Measurements from ENCODE around the gene CSNK2A1. TPM values are rescaled to one million over a fixed set of nuclear protein-coding genes. Genes with fewer than 3 reads are reported as not detected.

Gene CSNK2A1
- total and polyA plus RNA-seq, 2 donors (not counting 1 experiment from before 2014, with no cell fraction given), result 28.3 to 125 TPM

DNA sequence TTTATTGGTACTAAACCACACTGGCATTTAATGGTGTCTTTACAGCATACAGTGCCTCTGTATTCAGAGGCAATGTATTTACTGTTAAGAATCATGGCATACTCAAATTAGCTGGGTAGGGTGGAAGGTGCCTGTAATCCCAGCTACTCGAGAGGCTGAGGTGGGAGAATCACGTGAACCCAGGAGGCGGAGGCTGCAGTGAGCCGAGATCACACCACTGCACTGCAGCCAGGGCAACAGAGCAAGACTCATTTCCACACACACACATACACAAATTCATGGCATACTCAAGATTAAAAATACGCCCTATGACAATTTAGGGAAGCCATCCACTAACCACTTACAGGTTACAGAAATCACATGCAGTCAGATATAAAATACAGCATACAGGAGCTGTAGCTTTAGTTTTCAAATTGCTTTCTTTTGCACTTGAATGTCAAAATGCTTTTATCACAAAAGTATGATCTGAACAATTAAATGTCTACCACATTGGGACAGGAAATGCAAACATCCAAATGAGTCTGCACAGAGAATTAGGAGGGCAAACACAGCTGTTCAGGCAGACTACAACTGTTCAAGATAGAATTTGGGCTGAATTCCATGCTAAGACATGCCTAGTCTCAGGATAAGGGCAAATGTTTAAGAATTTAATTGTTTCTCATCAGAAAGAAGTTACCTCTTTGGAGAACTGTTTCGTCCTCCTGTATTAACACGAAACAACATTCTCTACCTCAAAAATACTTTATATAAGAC lies 36.4 kb downstream of the CSNK2A1 start:
- Histone ChIP-seq H3K9me3 (ENCODE audit: control extremely low read depth in 1 of 3, control insufficient read depth in 2 of 3, insufficient read depth in 1 of 3, low read length in 2 of 3) (peaks cover 0 to 3% (median 0%) of the 10 kb centered on the region in 3 donors), H3K9ac (ENCODE audit: low read length) (no peak overlapping the region), H3K4me1 (ENCODE audit: control insufficient read depth in 2 of 2, insufficient read depth in 2 of 2, low read length in 2 of 2) (peaks cover 13 to 15% of the 10 kb centered on the region in 2 donors), H3K27me3 (replicated peaks in 1 of 4; ENCODE audit: control extremely low read depth in 1 of 4, control insufficient read depth in 3 of 4, insufficient read depth in 4 of 4, low read length in 3 of 4) (no peaks in the 10 kb centered on the region), H3K27ac (ENCODE audit: low read length in 2 of 2) (no peak overlapping the region), H3K79me2 (ENCODE audit: control insufficient read depth, insufficient read depth, low read length) (peaks cover 56% of the 10 kb centered on the region), H3K4me3 (ENCODE audit: control extremely low read depth in 1 of 5, extremely low read depth in 1 of 5, insufficient read depth in 1 of 5, low read depth in 2 of 5, low read length in 4 of 5) (no peak overlapping the region), H2AFZ (ENCODE audit: insufficient read depth, low read depth, low read length, poor library complexity, severe bottlenecking) (no peak overlapping the region), H4K20me1 (ENCODE audit: control insufficient read depth, insufficient read depth, low read length, poor library complexity, severe bottlenecking) (peaks cover 60% of the 10 kb centered on the region), H3K4me2 (replicated peaks; ENCODE audit: low read depth, low read length, poor library complexity, severe bottlenecking) (no peak overlapping the region), H3K36me3 (replicated peaks in 1 of 2; ENCODE audit: control extremely low read depth in 1 of 2, control insufficient read depth in 1 of 2, extremely low read depth in 1 of 2, insufficient read depth in 2 of 2, low read length in 1 of 2) (peaks cover 17 to 53% of the 10 kb centered on the region in 2 experiments)
- no peak overlapping the region for H3K27ac Mint-ChIP-seq
- H3K4me1 Mint-ChIP-seq, result peaks cover 28% of the 10 kb centered on the region
- H3K27me3 Mint-ChIP-seq, result no peaks in the 10 kb centered on the region
- ChIA-PET CTCF (no interaction called here), POLR2A (no interaction called here)
- DNase-seq, result no peak
- intact Hi-C loops (cut with micrococcal nuclease), result no loop called here
- no peaks in the 10 kb centered on the region for H3K9me3 Mint-ChIP-seq (ENCODE audit: insufficient read depth)
- TF ChIP-seq, protein P1, sequence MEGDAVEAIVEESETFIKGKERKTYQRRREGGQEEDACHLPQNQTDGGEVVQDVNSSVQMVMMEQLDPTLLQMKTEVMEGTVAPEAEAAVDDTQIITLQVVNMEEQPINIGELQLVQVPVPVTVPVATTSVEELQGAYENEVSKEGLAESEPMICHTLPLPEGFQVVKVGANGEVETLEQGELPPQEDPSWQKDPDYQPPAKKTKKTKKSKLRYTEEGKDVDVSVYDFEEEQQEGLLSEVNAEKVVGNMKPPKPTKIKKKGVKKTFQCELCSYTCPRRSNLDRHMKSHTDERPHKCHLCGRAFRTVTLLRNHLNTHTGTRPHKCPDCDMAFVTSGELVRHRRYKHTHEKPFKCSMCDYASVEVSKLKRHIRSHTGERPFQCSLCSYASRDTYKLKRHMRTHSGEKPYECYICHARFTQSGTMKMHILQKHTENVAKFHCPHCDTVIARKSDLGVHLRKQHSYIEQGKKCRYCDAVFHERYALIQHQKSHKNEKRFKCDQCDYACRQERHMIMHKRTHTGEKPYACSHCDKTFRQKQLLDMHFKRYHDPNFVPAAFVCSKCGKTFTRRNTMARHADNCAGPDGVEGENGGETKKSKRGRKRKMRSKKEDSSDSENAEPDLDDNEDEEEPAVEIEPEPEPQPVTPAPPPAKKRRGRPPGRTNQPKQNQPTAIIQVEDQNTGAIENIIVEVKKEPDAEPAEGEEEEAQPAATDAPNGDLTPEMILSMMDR (IDR thresholded peaks at IDR 0.05), result no peak
- no peak for TF ChIP-seq EZH2 (IDR thresholded peaks at IDR 0.05; ENCODE audit: borderline replicate concordance, insufficient read depth, low read depth, low read length, poor library complexity, severe bottlenecking)
- no peak for ATAC-seq (ENCODE audit: low read depth)
- H3K4me3 Mint-ChIP-seq, result no peak overlapping the region
- WGBS (ENCODE audit: insufficient coverage), result 100% methylated on average over 4 of the region's 7 CpGs

DNA sequence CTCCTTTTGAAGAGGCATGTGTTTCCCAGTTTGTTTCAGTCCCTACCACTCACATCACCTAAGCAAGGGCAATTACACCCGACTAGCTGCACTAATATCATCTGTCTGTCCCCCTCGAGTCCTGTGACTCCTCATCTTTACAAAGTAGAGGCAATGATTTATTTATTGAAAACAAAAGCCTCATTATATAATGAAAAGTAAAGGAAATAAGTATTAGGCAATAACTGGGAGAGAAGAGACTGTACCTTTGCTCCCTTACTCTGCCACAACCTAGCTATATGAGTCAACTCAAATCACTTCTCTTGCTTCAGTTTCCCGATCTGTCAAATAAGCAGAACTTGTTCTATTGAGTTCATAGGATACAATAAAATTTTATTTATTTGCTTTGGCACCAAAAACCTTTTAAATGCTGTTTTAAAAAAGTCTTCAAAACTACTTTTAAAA lies 38.9 kb downstream of the CSNK2A1 start:
- Histone ChIP-seq H3K36me3 (replicated peaks in 1 of 2; ENCODE audit: control extremely low read depth in 1 of 2, control insufficient read depth in 1 of 2, extremely low read depth in 1 of 2, insufficient read depth in 2 of 2, low read length in 1 of 2) (peaks cover 23 to 66% of the 10 kb centered on the region in 2 experiments), H3K4me1 (ENCODE audit: control insufficient read depth in 2 of 2, insufficient read depth in 2 of 2, low read length in 2 of 2) (peaks cover 3 to 5% of the 10 kb centered on the region in 2 donors), H2AFZ (ENCODE audit: insufficient read depth, low read depth, low read length, poor library complexity, severe bottlenecking) (no peak overlapping the region), H3K4me2 (replicated peaks; ENCODE audit: low read depth, low read length, poor library complexity, severe bottlenecking) (no peak overlapping the region), H3K27ac (ENCODE audit: low read length in 2 of 2) (no peak overlapping the region), H3K79me2 (ENCODE audit: control insufficient read depth, insufficient read depth, low read length) (peaks cover 32% of the 10 kb centered on the region), H3K9me3 (ENCODE audit: control extremely low read depth in 1 of 3, control insufficient read depth in 2 of 3, insufficient read depth in 1 of 3, low read length in 2 of 3) (peaks cover 0 to 3% (median 0%) of the 10 kb centered on the region in 3 donors), H3K4me3 (ENCODE audit: control extremely low read depth in 1 of 5, extremely low read depth in 1 of 5, insufficient read depth in 1 of 5, low read depth in 2 of 5, low read length in 4 of 5) (no peak overlapping the region), H4K20me1 (ENCODE audit: control insufficient read depth, insufficient read depth, low read length, poor library complexity, severe bottlenecking) (peaks cover 37% of the 10 kb centered on the region), H3K9ac (ENCODE audit: low read length) (no peak overlapping the region), H3K27me3 (replicated peaks in 1 of 4; ENCODE audit: control extremely low read depth in 1 of 4, control insufficient read depth in 3 of 4, insufficient read depth in 4 of 4, low read length in 3 of 4) (no peaks in the 10 kb centered on the region)
- Mint-ChIP-seq H3K4me3 (no peak overlapping the region), H3K27me3 (no peaks in the 10 kb centered on the region), H3K9me3 (ENCODE audit: insufficient read depth) (no peaks in the 10 kb centered on the region), H3K27ac (no peak overlapping the region), H3K4me1 (peaks cover 5% of the 10 kb centered on the region)
- TF ChIP-seq, protein P1 (IDR thresholded peaks at IDR 0.05), result no peak
- TF ChIP-seq EZH2 (IDR thresholded peaks at IDR 0.05; ENCODE audit: borderline replicate concordance, insufficient read depth, low read depth, low read length, poor library complexity, severe bottlenecking), result no peak
- ChIA-PET CTCF (no interaction called here), POLR2A (no interaction called here)
- DNase-seq, result no peak
- no peak for ATAC-seq (ENCODE audit: low read depth)
- intact Hi-C loops (cut with micrococcal nuclease), result no loop called here
- WGBS (ENCODE audit: insufficient coverage), result no CpG with 5 or more reads among the region's 3 CpGs
